ENCODE results near the gene EPC2. TPM values are rescaled to one million over a fixed set of nuclear protein-coding genes. Genes with fewer than 3 reads are reported as not detected.

EPC2 gene, protein sequence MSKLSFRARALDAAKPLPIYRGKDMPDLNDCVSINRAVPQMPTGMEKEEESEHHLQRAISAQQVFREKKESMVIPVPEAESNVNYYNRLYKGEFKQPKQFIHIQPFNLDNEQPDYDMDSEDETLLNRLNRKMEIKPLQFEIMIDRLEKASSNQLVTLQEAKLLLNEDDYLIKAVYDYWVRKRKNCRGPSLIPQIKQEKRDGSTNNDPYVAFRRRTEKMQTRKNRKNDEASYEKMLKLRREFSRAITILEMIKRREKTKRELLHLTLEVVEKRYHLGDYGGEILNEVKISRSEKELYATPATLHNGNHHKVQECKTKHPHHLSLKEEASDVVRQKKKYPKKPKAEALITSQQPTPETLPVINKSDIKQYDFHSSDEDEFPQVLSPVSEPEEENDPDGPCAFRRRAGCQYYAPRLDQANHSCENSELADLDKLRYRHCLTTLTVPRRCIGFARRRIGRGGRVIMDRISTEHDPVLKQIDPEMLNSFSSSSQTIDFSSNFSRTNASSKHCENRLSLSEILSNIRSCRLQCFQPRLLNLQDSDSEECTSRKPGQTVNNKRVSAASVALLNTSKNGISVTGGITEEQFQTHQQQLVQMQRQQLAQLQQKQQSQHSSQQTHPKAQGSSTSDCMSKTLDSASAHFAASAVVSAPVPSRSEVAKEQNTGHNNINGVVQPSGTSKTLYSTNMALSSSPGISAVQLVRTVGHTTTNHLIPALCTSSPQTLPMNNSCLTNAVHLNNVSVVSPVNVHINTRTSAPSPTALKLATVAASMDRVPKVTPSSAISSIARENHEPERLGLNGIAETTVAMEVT
- total RNA-seq (2014; rRNA removed; shearing (Covaris generic)), result 8.2 and 14.6 TPM in 2 replicates

DNA sequence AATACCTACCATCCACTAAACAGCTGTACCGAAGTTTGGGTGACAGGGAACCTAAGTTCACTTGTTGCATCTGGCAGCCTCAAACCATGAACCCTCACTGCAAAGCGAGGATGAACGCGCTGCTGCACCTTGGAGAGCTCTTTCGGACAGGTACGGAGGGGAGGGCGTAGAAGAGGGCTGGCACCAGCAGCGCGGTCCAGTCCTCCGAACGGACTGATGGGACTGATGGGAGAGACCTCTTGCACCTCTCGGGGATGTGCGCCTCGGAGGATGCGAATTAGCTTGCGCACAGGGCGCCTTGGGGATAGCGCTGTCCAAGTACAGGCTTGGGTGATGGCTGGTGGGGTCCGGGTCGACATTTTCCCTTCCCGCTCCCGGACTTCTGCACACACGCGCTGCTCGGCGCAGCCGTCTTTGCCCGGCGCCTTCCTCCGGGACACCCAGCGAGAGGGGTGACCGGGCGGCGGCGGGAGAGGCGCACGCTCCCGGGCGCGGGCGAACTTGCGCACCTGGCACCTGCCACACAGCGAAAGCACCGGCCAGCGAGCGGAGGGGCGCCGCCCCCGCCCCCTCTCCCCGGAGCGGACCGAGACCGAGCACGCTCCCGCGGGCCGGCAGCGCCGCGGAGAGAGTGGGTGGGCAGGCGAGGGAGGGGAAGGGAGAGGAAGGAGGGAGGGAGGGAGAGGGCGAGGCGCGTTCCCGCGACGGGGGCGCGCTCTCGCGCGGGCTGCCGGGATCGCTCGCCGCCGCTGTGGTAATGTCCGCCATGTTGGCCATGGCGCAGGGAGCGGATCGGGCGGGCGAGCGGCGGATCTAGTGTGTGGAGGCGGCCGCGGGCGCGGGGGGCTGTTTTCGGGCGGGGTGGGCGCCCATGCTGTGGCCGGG is at the start of gene EPC2:
EPC2 (plus strand) TSS at position 754 of the 885 bp plus-strand sequence. CDS start 267 bp downstream, outside the sequence.
- DNase-seq (ENCODE audit: low read depth), result peak; percentile 66

DNA sequence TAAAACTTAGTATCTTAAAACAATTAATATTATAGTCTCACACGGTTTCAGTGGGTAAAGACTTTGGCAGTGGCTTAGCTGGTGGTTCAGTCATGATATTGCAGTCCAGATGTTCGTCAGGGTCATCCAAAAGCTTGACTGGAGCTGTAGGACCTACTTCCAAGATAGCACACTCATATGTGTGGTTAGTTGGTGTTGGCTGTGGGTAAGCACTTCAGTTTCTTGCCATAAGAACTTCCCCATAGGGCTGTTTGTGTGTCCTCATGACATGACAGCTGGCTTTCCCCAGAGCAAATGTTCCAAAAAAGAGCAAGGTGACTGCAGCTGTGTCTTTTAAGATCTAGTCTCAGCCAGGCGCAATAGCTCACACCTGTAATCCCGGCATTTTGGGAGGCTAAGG is 48.5 kb upstream of the EPC2 start:
- no peak for DNase-seq (ENCODE audit: low read depth)

DNA sequence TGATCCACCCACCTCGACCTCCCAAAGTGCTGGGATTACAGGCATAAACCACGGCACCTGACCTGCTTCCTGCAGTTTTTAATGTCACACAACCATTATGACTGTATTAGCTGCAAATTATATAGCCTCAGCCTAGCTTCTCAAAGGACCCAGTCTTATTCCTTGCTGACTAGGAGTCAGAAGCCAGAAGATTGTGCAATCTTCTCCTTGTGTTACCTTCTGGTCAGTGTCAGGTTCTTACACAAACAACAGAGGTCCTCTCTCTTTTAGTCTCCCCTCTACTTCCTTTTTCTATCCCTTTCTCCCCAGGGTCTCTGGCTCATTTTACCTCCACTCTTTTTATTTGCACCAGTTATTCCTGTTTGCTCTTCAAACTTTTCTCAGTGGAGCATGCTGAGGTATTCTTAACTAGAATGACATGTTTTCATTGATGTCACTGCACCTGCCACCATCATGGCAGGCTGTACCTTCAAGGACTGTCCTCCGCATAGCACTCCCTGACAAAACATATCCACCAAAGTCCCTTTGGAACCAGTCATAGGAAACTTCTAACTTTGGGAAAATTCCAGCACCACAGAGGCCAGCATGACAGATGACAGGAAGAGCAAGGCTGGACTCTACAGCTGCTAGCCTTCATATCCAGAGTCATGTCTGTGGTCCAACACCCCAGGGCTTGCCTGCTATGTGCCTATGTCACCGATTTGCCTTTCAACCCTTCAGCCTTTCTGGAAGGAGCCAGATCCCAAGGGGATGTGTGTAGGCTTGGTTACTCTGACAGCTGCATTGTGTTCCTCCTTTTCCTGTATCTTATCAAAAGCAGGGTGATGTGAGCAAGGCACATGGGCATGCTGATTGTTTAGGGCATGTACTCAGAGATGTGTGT is 45.2 kb upstream of the EPC2 start:
- DNase-seq (ENCODE audit: low read depth), result no peak

DNA sequence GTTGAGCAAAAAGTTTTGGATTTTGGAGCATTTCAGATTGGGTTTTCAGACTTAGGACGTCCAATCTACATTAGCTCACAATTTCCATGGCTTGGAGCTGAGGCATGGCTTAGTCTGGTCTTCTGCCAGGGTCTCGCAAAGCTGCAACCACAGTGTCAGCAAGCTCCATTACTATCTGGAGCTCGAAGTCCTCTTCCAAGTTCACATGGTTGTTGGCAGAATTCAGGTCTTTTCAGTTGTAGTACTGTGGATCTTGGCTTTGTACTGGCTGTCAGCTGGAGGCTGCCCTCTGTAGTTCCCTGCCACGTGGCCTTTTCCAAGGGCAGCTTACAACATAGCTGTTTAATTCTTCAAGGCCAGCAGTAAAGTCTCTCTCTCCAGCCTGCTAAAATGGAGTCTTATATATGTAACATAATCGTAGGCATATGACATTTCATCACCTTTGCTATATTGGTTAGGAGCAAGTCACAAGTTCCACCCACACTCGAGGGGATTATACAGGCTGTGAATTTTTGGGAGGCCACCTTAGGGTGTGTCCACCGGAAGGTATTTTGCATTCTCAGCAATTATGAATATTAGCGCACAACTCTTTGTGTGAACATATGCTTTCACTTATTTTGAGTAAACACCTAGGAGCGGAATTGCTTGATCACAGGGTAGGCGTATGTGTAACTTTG is 41.5 kb upstream of the EPC2 start:
- DNase-seq (ENCODE audit: low read depth), result no peak

DNA sequence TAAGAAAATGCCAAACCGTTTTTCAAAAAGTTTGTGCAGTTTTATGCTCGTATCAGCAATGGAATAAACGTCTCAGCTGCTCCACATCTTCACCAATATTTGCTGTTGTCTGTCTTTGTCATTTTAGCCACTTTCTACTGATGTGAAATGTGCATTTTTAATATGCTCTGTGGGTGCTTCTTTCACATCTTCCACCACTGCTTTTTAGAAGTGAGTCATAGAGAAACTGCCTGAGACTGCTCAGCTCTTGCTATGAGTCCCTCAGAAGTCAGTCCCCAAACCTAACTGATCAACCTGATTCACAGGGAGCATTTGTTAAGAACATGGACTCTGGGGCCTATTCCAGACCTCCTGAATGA is 41.0 kb upstream of the EPC2 start:
- DNase-seq (ENCODE audit: low read depth), result no peak

DNA sequence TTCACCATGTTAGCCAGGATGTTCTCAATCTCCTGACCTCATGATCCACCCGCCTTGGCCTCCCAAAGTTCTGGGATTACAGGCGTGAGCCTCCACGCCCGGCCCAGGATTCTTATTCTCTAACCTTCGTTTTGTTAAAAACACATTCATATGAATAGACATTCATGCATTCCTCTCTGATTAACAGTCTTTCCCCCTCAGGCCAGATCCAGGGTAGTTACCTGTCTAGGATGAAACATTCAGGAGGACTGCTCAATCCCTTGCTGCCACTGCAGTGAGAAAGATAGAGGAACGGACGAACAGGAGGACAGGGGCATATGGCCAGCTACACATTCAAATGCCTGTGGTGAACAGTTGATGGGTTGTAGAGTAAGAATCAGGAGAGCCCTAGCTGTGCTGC is 39.6 kb upstream of the EPC2 start:
- DNase-seq (ENCODE audit: low read depth), result peak; percentile 31

DNA sequence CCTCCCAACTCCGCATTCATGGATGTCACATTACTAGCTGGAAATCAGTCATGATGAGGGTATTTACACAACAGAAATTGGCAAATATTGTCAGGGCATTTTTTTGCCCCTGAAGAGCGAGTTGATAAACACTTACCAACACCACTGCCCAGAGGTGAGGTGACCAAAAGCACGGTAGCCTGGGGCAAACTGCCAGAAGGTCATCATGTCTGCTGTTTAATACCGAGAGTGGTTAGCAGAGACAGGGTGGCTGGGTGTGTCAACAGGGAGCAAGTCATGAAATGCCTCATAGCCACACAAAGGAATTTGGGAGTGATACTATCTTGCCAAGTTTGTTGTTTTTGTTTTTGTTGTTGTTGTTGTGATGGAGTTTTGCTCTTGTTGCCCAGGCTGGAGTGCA is 37.0 kb upstream of the EPC2 start:
- DNase-seq (ENCODE audit: low read depth), result peak; percentile 43

DNA sequence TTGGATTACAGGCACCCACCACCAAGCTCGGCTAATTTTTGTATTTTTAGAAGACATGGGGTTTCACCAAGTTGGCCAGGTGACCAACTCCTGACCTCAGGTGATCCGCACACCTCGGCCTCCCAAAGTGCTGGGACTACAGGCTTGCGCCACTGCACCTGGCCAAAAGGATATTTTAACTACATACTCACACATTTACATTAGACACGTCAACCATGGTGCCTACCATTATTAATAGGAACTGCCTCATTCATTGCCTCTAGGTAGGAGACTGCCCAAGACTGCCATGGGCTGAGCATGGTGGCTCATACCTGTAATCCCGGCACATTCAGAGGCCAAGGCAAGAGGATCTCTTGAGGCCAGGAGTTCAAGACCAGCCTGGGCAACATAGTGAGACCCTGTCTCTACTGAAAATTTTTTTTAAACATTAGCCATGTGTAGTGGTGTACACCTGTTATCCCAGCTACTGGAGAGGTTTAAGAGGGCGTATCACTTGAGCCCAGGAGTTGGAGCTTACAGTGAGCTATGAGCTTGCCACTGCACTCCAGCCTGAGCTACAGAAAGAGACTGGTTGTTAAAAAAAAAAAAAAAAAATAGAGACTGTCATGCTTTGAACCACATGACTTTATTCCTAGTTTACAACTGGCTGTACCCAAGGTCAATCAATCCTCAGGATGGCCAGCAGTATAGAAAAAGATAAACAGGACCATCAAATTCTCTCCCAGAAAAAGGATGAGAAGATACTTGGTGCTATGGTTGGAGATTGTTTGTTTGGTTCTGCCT is 31.1 kb upstream of the EPC2 start:
- DNase-seq (ENCODE audit: low read depth), result no peak

DNA sequence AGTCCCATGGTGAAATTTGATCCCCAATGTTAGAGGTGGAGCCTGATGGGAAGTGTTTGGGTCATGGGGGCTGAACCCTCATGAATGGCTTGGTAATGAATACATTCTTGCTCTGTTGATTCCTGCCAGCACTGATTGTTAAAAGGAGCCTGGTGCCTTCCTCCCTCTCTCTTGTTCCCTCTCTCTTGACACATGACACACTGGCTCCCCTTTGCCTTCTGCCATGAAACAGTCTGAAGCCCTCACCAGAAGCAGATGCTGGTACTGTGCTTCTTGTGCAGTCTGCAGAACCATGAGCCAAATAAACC is 30.6 kb upstream of the EPC2 start:
- peak; percentile 70 for DNase-seq (ENCODE audit: low read depth)

DNA sequence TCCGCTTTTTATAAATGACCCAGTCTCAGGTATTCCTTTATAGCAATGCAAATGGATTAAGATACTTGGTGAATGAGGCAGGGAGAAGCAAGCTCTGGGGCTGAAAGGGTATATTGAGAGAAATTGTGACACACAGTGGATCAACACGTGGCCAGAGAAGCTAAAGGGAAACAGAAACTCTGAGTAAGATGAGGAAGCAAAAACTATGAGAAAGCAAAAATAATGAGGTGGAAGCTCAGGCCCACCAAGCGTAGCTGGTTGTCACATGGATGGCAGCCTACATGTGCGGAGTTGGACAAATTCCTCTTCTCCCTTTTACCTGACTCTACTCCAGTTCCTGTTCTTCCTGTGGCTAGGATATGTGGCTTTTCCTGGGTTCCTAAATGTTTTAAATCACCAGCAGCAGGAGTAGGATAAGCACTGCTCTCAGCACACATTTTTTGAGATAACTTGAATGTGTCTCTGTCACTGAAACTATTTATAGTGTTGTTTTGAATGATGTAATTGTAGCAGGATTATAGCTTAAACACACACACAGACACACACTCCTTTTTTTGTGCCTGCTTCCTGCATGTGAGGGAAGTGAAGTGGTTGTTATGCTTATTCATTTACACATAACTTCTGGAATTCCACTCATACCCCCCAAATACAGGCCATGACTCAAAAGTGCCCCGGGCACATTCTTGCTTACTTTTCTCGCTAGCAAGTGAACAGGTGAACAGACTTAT is 30.1 kb upstream of the EPC2 start:
- DNase-seq (ENCODE audit: low read depth), result peak; percentile 92

DNA sequence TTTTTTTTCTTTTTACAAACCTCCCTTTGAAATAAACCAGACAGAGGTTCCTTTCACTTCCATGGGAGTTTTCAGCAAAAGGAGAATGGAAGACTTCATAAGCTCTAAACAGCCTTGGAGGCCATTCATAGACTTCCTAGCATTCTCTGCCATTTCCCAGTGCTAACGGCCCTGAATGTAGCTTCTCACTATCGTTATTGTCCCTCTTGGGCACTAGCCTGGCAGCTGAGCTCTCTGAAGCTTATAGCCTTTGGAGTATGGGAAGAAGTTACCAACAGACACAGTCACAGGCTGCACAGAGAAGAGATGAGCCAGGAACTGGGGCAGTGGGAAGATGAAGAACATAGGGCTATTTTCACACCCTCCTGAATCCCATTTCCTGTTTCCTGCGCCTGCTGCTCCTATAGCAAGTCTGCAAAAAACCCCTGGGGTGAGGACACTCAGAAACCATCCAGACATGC is 29.1 kb upstream of the EPC2 start:
- DNase-seq (ENCODE audit: low read depth), result no peak

DNA sequence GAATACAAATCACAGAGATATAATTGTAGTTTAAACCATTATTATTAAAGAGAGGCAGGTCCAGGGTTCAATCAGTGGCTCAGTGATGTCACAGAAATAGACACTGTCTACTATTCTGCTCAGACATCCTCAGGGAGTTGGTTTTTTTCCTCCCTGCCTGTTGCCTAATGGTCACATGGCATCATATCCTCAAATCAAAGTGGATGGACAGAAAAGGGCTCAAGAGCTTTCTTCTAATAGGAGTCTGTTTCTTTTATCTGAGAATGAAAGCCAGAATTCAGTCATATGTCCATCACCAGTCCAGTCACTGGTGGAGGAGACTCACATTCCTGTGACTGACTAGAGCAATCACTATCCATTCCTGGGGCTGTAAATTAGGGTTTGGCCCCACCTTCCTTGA is 27.9 kb upstream of the EPC2 start:
- DNase-seq (ENCODE audit: low read depth), result no peak

DNA sequence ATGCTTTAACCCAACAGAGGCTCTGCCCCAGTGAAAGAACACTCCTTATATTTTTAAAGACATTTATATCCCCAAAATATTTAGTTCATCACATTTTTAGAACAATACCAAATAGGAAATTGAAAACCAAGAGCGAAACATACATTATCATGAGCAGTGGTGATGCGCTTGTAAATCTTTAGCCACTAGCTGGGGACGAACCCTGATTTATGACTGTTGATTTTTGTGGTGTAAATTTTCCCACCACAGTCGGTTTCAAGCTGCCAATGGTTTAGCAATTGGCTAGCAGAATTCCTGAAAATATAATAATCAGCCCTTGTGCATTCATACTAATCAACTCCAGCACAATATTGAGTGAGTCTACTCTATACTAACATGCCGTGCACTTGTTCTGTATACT is 27.3 kb upstream of the EPC2 start:
- no peak for DNase-seq (ENCODE audit: low read depth)

DNA sequence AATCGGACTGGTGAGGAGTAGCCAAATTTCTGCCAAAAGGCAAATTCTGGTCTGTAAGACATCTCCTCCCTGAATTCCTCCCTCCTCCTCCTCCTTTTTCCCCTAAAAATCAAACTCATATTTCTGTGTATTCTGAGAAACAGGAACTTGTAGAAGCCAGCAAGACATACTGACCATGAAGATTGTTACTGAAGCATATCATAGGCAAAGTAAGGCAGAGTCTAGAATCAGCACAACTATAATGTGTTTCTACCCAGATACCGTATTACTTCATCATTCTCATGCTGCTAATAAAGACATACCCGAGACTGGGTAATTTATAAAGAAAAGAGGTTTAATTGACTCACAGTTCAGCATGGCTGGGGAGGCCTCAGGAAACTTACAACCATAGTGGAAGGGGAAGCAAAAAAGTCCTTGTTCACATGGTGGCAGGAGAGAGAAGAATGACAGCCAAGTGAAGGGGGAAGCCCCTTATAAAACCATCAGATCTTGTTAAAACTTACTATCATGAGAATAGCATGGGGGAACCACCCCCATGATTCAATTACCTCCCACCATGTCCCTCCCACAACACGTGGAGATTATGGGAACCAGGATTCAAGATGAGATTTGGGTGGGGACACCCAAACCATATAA is 24.9 kb upstream of the EPC2 start:
- no peak for DNase-seq (ENCODE audit: low read depth)

DNA sequence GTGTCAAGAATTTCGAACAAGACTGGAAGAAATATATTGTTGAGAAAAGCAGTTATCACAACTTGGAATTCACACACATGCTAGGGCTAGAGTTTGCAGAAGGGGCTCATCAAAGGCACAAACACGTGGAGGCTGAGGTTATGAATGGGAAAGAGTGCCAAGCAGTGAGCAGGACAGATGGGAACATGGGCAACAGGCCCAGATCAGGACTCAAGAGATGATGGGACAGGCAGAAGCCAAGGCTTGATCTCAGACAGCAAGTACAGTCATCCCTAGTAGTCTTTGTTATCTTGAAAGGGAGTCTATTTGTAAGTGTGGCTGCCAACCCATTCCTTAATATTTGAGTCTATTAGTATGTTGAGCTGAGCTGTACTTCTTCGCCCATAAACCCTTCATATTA is 22.2 kb upstream of the EPC2 start:
- DNase-seq (ENCODE audit: low read depth), result no peak

DNA sequence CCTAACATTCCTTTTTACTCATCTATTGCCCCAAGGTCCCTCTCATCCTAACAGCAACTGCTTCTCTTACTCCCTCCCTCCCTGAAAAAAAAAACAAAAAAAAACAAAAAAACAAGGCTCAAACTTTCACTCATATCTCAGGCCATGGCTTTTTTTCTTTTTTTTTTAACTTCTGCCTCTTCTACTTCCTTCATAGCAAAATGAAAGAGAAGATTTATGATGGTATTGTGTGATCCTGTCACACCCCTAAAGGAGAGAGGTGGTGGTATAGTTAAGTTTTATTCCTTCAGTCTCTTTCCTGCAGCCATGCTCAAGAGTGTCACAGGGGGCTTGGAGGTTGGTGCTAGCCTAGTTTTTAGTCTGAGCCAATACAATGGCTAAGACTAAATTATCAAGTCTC is 21.5 kb upstream of the EPC2 start:
- DNase-seq (ENCODE audit: low read depth), result peak; percentile 28

DNA sequence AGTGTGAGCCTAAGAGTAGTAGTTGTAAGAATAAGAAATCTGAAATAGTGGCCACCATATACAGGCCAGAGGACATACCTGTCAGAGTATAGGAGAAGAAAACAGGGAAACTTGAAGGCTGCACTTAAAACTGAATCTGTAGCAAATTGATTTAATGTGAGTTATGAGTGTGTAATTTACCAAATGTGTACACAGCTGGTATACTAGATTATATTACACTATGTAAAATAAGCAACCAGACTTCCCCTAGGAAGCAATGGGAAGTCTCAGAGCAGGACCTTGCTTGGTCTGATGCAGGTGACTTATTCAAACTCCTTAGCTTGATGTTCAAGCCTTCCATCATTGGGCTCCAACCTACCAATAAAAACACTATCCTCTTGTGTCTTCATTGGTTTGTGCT is 17.3 kb upstream of the EPC2 start:
- DNase-seq (ENCODE audit: low read depth), result no peak

DNA sequence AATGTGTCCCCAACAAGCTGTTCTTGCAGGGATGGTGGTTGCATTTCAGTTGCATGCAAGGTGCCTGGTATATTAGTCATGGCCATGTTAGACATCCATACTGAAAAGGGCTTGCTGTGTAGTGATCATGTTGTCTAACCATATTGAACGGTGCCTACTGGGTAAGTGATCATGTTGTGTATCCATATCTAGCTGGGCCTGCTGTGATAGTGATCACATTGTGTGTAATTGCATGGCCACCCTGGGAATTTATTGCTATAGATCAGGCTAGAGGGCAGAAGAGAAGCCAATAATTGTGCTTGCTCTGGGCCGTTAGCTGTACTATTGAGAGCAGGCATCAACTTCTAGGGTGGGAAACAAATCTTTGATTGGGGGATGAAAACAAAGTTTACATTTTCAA is 9.8 kb upstream of the EPC2 start:
- no peak for DNase-seq (ENCODE audit: low read depth)

DNA sequence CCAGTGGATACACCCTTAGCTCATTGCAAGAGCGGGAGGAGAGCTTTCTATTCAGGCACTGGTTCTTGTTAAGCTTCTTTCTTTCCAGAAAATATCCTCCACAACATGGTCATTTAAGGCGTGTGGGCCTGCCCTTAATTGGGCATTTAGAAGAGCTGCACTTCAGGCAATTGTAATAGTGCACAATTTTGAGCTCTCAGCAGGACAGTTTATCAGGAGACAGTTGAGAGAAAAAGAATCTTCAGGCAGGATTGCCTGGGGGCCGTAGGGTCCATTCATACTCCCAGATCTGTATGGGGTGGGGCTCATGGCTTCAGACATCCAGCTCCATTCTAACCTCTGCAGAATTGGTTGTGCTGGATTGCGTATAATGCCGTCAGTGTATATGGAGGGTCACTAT is 6.0 kb upstream of the EPC2 start:
- no peak for DNase-seq (ENCODE audit: low read depth)

Data from M059J (cell line).